Activated B cell treated with CpG ODN at 0.5 μM for 24 hours (primary cell): ENCODE data around the gene HSPB1. TPM values are rescaled to one million over a fixed set of nuclear protein-coding genes. Genes with fewer than 3 reads are reported as not detected.

Experiments used
- ATAC-seq: fragments of 200-7000 bp; cut with Tn5 transposase; one replicate; pipeline ENCODE4 v1.10.0; 2021; ENCODE audit warnings: low read depth, mild to moderate bottlenecking, moderate library complexity
- CTCF ChIA-PET: fragments of 350-600 bp; sonication (Branson Sonifier 250); formaldehyde crosslinking; loops from one replicate; lab custom pipeline; 2021; ENCODE audit warnings: antibody characterized with exemption; lab: Charles Lee
- POLR2A ChIA-PET: fragments of 350-600 bp; sonication (Branson Sonifier 250); formaldehyde crosslinking; loops from one replicate; lab custom pipeline; 2021; ENCODE audit warnings: antibody characterized with exemption; lab: Charles Lee
- DNase-seq: peaks from one replicate; pipeline ENCODE4 v3.0.0; 2022
- H3K27ac Mint-ChIP-seq: one replicate; pipeline ENCODE4 v1.8.0; 2020; ENCODE audit warnings: mixed read lengths
- H3K27me3 Mint-ChIP-seq: one replicate; pipeline ENCODE4 v1.8.0; 2021; ENCODE audit warnings: mixed read lengths
- H3K36me3 Mint-ChIP-seq: one replicate; pipeline ENCODE4 v1.8.0; 2021; ENCODE audit warnings: low read depth, mixed read lengths
- H3K4me1 Mint-ChIP-seq: one replicate; pipeline ENCODE4 v1.8.0; 2021; ENCODE audit warnings: mixed read lengths
- H3K4me3 Mint-ChIP-seq: one replicate; pipeline ENCODE4 v1.8.0; 2020; ENCODE audit warnings: mild to moderate bottlenecking, mixed read lengths
- H3K9me3 Mint-ChIP-seq: one replicate; pipeline ENCODE4 v1.8.0; 2020; ENCODE audit warnings: mixed read lengths
- CTCF ChIP-seq: fragments of 200-600 bp; IDR thresholded peaks from one replicate; pipeline ENCODE4 v1.8.0; 2022; ENCODE audit warnings: antibody characterized with exemption, mild to moderate bottlenecking
- intact Hi-C: fragments of 100-400 bp; cut with micrococcal nuclease; formaldehyde crosslinking; loops from one replicate; pipeline ENCODE4 v1.15.1; 2024
- total RNA-seq: library from RNA; stranded (reverse); gene quantifications from 2 replicates; pipeline ENCODE4 v1.2.3, GENCODE V29; 2022

Gene HSPB1
- total RNA-seq = 63.4 and 65.6 TPM in 2 replicates

- H3K9me3 Mint-ChIP-seq = peaks cover 2% of the 10 kb centered on the region
- ChIA-PET CTCF (interaction anchor here (1.0 to 1.9 kb wide), 2 partner anchors 12 to 16 kb away, joined by 3 to 8 read pairs; no protein-coding TSS in a partner anchor), POLR2A (interaction anchor here (0.6 to 2.3 kb wide), 4 partner anchors 8 to 56 kb away, joined by 3 to 14 read pairs (median 10); partner anchors contain the start of gene YWHAG)
- peak within 1 kb of the TSS; percentile 81 for H3K27ac Mint-ChIP-seq
- peaks cover 13% of the 10 kb centered on the region for H3K4me1 Mint-ChIP-seq
- intact Hi-C loops = loop anchor here (1.0 to 5.0 kb wide), 4 partner anchors 11 to 310 kb away; partner anchors contain the start of gene TMEM120A
- H3K27me3 Mint-ChIP-seq = no peaks in the 10 kb centered on the region
- peak; percentile 76 for ATAC-seq
- no peak for TF ChIP-seq CTCF
- peak; percentile 65 for DNase-seq
- no peaks in the 10 kb centered on the region for H3K36me3 Mint-ChIP-seq
- H3K4me3 Mint-ChIP-seq = peak within 1 kb of the TSS; percentile 90
Observed at GRCh38 chr7:76302347-76303201, at the start of gene HSPB1. TSS of gene HSPB1 (plus strand) at chr7:76302673. CDS start at chr7:76302713, 40 bp downstream.

- Mint-ChIP-seq H3K4me3 (no peak overlapping the region), H3K27ac (no peak overlapping the region), H3K4me1 (no peaks in the 10 kb centered on the region), H3K27me3 (peaks cover 18% of the 10 kb centered on the region), H3K36me3 (no peaks in the 10 kb centered on the region), H3K9me3 (no peaks in the 10 kb centered on the region)
- ChIA-PET POLR2A (no interaction called here), CTCF (no interaction called here)
- intact Hi-C loops = no loop called here
- ATAC-seq (no peak), DNase-seq (no peak)
- TF ChIP-seq CTCF = no peak
Observed at GRCh38 chr7:76254781-76255180, 47.7 kb upstream of the HSPB1 start.

- Mint-ChIP-seq H3K27me3 (peaks cover 28% of the 10 kb centered on the region), H3K4me1 (peaks cover 4% of the 10 kb centered on the region), H3K9me3 (no peaks in the 10 kb centered on the region), H3K36me3 (no peaks in the 10 kb centered on the region), H3K27ac (no peak overlapping the region), H3K4me3 (no peak overlapping the region)
- ATAC-seq (no peak), DNase-seq (no peak)
- no peak for TF ChIP-seq CTCF
- CTCF ChIA-PET = no interaction called here
- intact Hi-C loops = no loop called here
- POLR2A ChIA-PET = interaction anchor here (0.7 kb wide), 1 partner anchor 69 kb away, joined by 3 read pairs; no protein-coding TSS in a partner anchor
Observed at GRCh38 chr7:76257973-76258372, 44.5 kb upstream of the HSPB1 start.

GRCh38 chr7:76259124-76260093 is 43.1 kb upstream of the HSPB1 start:
- ChIA-PET POLR2A (no interaction called here), CTCF (no interaction called here)
- peak overlapping the region; percentile 38 for H3K4me3 Mint-ChIP-seq
- TF ChIP-seq CTCF = no peak
- DNase-seq = no peak
- H3K9me3 Mint-ChIP-seq = no peaks in the 10 kb centered on the region
- H3K27me3 Mint-ChIP-seq = peaks cover 36% of the 10 kb centered on the region
- H3K4me1 Mint-ChIP-seq = peaks cover 4% of the 10 kb centered on the region
- H3K27ac Mint-ChIP-seq = no peak overlapping the region
- intact Hi-C loops = no loop called here
- ATAC-seq = no peak
- no peaks in the 10 kb centered on the region for H3K36me3 Mint-ChIP-seq
